Activated naive CD8-positive, alpha-beta T cell treated with anti-CD3 and anti-CD28 coated beads for 36 hours (primary cell): ENCODE results near the gene MSMO1. TPM values are rescaled to one million over a fixed set of nuclear protein-coding genes. Genes with fewer than 3 reads are reported as not detected.
A peak's percentile ranks its signal among the peaks of the same experiment; 100 is the strongest.

ENCODE experiments used
- DNase-seq: peaks from one replicate; pipeline ENCODE4 v3.0.0; 2021
- H3K27ac Mint-ChIP-seq: one replicate; pipeline ENCODE4 v1.8.0; 2022; ENCODE audit warnings: mild to moderate bottlenecking, moderate library complexity, mixed read lengths
- H3K27me3 Mint-ChIP-seq: one replicate; pipeline ENCODE4 v1.8.0; 2022; ENCODE audit warnings: mild to moderate bottlenecking, mixed read lengths
- H3K36me3 Mint-ChIP-seq: one replicate; pipeline ENCODE4 v1.8.0; 2021; ENCODE audit warnings: mild to moderate bottlenecking, mixed read lengths
- H3K4me1 Mint-ChIP-seq: one replicate; pipeline ENCODE4 v1.8.0; 2021; ENCODE audit warnings: mixed read lengths
- H3K4me3 Mint-ChIP-seq: one replicate; pipeline ENCODE4 v1.8.0; 2022; ENCODE audit warnings: mild to moderate bottlenecking, moderate library complexity, mixed read lengths
- H3K9me3 Mint-ChIP-seq: one replicate; pipeline ENCODE4 v1.8.0; 2022; ENCODE audit warnings: mixed read lengths
- total RNA-seq, 2 experiments: library from RNA; stranded (reverse); gene quantifications; one replicate each; pipeline ENCODE4 v1.2.3, GENCODE V29; 2021

Gene MSMO1
- total RNA-seq, 2 experiments from 2014 or later = 29.2 to 30.0 TPM

- Mint-ChIP-seq H3K36me3 (no peaks in the 10 kb centered on the region), H3K27ac (no peak overlapping the region), H3K4me3 (no peak overlapping the region), H3K27me3 (peaks cover 24% of the 10 kb centered on the region), H3K4me1 (peaks cover 2% of the 10 kb centered on the region), H3K9me3 (no peaks in the 10 kb centered on the region)
- no peak for DNase-seq
These were observed 37.1 kb downstream of the MSMO1 start for GRCh38 chr4:165364452-165365080.

- Mint-ChIP-seq H3K4me3 (no peak overlapping the region), H3K27me3 (peaks cover 7% of the 10 kb centered on the region), H3K4me1 (peaks cover 2% of the 10 kb centered on the region), H3K9me3 (no peaks in the 10 kb centered on the region), H3K36me3 (no peaks in the 10 kb centered on the region), H3K27ac (no peak overlapping the region)
- no peak for DNase-seq
These were observed 39.6 kb downstream of the MSMO1 start for GRCh38 chr4:165367040-165367439.

- Mint-ChIP-seq H3K27ac (no peak overlapping the region), H3K9me3 (no peaks in the 10 kb centered on the region), H3K27me3 (peaks cover 3% of the 10 kb centered on the region), H3K4me1 (no peaks in the 10 kb centered on the region), H3K4me3 (no peak overlapping the region), H3K36me3 (no peaks in the 10 kb centered on the region)
- no peak for DNase-seq
These were observed 40.6 kb downstream of the MSMO1 start for GRCh38 chr4:165368114-165368513.

GRCh38 chr4:165368567-165368966 is 41.1 kb downstream of the MSMO1 start:
- Mint-ChIP-seq H3K4me1 (no peaks in the 10 kb centered on the region), H3K36me3 (no peaks in the 10 kb centered on the region), H3K9me3 (no peaks in the 10 kb centered on the region), H3K4me3 (no peak overlapping the region), H3K27me3 (no peaks in the 10 kb centered on the region), H3K27ac (no peak overlapping the region)
- DNase-seq = no peak

- no peak overlapping the region for H3K27ac Mint-ChIP-seq
- no peaks in the 10 kb centered on the region for H3K4me1 Mint-ChIP-seq
- peaks cover 4% of the 10 kb centered on the region for H3K27me3 Mint-ChIP-seq
- H3K4me3 Mint-ChIP-seq = no peak overlapping the region
- DNase-seq = no peak
- peaks cover 4% of the 10 kb centered on the region for H3K9me3 Mint-ChIP-seq
- no peaks in the 10 kb centered on the region for H3K36me3 Mint-ChIP-seq
These were observed 42.1 kb downstream of the MSMO1 start for GRCh38 chr4:165369522-165369921.

GRCh38 chr4:165370530-165370929 is 43.1 kb downstream of the MSMO1 start:
- H3K4me1 Mint-ChIP-seq = peaks cover 2% of the 10 kb centered on the region
- H3K36me3 Mint-ChIP-seq = no peaks in the 10 kb centered on the region
- DNase-seq = no peak
- no peak overlapping the region for H3K27ac Mint-ChIP-seq
- peaks cover 5% of the 10 kb centered on the region for H3K9me3 Mint-ChIP-seq
- H3K27me3 Mint-ChIP-seq = peaks cover 8% of the 10 kb centered on the region
- no peak overlapping the region for H3K4me3 Mint-ChIP-seq

- Mint-ChIP-seq H3K9me3 (peaks cover 5% of the 10 kb centered on the region), H3K36me3 (no peaks in the 10 kb centered on the region), H3K27ac (no peak overlapping the region), H3K27me3 (peaks cover 46% of the 10 kb centered on the region), H3K4me1 (peaks cover 7% of the 10 kb centered on the region), H3K4me3 (no peak overlapping the region)
- DNase-seq = no peak
These were observed 48.0 kb downstream of the MSMO1 start for GRCh38 chr4:165375465-165375864.

- no peak overlapping the region for H3K27ac Mint-ChIP-seq
- peak overlapping the region; percentile 69 for H3K4me3 Mint-ChIP-seq
- DNase-seq = no peak
- no peaks in the 10 kb centered on the region for H3K36me3 Mint-ChIP-seq
- peaks cover 5% of the 10 kb centered on the region for H3K9me3 Mint-ChIP-seq
- peaks cover 60% of the 10 kb centered on the region for H3K27me3 Mint-ChIP-seq
- H3K4me1 Mint-ChIP-seq = peaks cover 7% of the 10 kb centered on the region
These were observed 50.9 kb downstream of the MSMO1 start for GRCh38 chr4:165378398-165378744.

GRCh38 chr4:165378745-165379677 is 51.5 kb downstream of the MSMO1 start, which contains the start of gene CPE:
CPE (plus strand) TSS chr4:165379008; CDS start chr4:165379222, 214 bp downstream.
- no peaks in the 10 kb centered on the region for H3K36me3 Mint-ChIP-seq
- H3K4me1 Mint-ChIP-seq = peaks cover 7% of the 10 kb centered on the region
- no peak within 1 kb of the TSS for H3K27ac Mint-ChIP-seq
- peaks cover 4% of the 10 kb centered on the region for H3K9me3 Mint-ChIP-seq
- DNase-seq = peak; percentile 80
- H3K4me3 Mint-ChIP-seq = peak within 1 kb of the TSS; percentile 69
- H3K27me3 Mint-ChIP-seq = peaks cover 63% of the 10 kb centered on the region

- peak overlapping the region; percentile 10 for H3K4me3 Mint-ChIP-seq
- H3K36me3 Mint-ChIP-seq = no peaks in the 10 kb centered on the region
- H3K9me3 Mint-ChIP-seq = peaks cover 1% of the 10 kb centered on the region
- no peak overlapping the region for H3K27ac Mint-ChIP-seq
- H3K4me1 Mint-ChIP-seq = peaks cover 7% of the 10 kb centered on the region
- H3K27me3 Mint-ChIP-seq = peaks cover 62% of the 10 kb centered on the region
- DNase-seq = no peak
These were observed 52.2 kb downstream of the MSMO1 start for GRCh38 chr4:165379678-165380064.

GRCh38 chr4:165380805-165381204 is 53.3 kb downstream of the MSMO1 start:
- Mint-ChIP-seq H3K4me1 (peaks cover 3% of the 10 kb centered on the region), H3K36me3 (no peaks in the 10 kb centered on the region), H3K27ac (no peak overlapping the region), H3K4me3 (no peak overlapping the region), H3K9me3 (no peaks in the 10 kb centered on the region), H3K27me3 (peaks cover 59% of the 10 kb centered on the region)
- no peak for DNase-seq

- no peak for DNase-seq
- peaks cover 54% of the 10 kb centered on the region for H3K27me3 Mint-ChIP-seq
- no peak overlapping the region for H3K27ac Mint-ChIP-seq
- H3K4me1 Mint-ChIP-seq = peaks cover 3% of the 10 kb centered on the region
- no peak overlapping the region for H3K4me3 Mint-ChIP-seq
- no peaks in the 10 kb centered on the region for H3K36me3 Mint-ChIP-seq
- no peaks in the 10 kb centered on the region for H3K9me3 Mint-ChIP-seq
These were observed 54.4 kb downstream of the MSMO1 start for GRCh38 chr4:165381821-165382373.

GRCh38 chr4:165382640-165383039 is 55.2 kb downstream of the MSMO1 start:
- Mint-ChIP-seq H3K27me3 (peaks cover 53% of the 10 kb centered on the region), H3K4me3 (no peak overlapping the region), H3K9me3 (no peaks in the 10 kb centered on the region), H3K4me1 (peaks cover 3% of the 10 kb centered on the region), H3K27ac (no peak overlapping the region), H3K36me3 (no peaks in the 10 kb centered on the region)
- DNase-seq = no peak

- Mint-ChIP-seq H3K27ac (no peak overlapping the region), H3K36me3 (no peaks in the 10 kb centered on the region), H3K4me1 (no peaks in the 10 kb centered on the region), H3K27me3 (peaks cover 48% of the 10 kb centered on the region), H3K9me3 (no peaks in the 10 kb centered on the region), H3K4me3 (no peak overlapping the region)
- no peak for DNase-seq
These were observed 56.2 kb downstream of the MSMO1 start for GRCh38 chr4:165383591-165384073.

- Mint-ChIP-seq H3K9me3 (no peaks in the 10 kb centered on the region), H3K4me3 (no peak overlapping the region), H3K36me3 (no peaks in the 10 kb centered on the region), H3K27me3 (peaks cover 44% of the 10 kb centered on the region), H3K27ac (no peak overlapping the region), H3K4me1 (no peaks in the 10 kb centered on the region)
- DNase-seq = no peak
These were observed 56.7 kb downstream of the MSMO1 start for GRCh38 chr4:165384186-165384585.
